A673 (cell line): ENCODE data around the gene HELZ2. TPM values are rescaled to one million over a fixed set of nuclear protein-coding genes. Genes with fewer than 3 reads are reported as not detected.

Source experiments
- Bru-seq: library from RNA; stranded (reverse); fragments of 400-500 nt; gene quantifications from one replicate; lab custom pipeline; 2021; lab: Mats Ljungman, UMichigan
- BruChase-seq, 2 experiments: library from RNA; stranded (reverse); fragments of 400-500 nt; gene quantifications; one replicate each; lab custom pipeline; 2021; lab: Mats Ljungman, UMichigan
- BruUV-seq: library from RNA; stranded (reverse); fragments of 400-500 nt; replicated peaks from 2 replicates; lab custom pipeline; 2021; lab: Mats Ljungman, UMichigan
- CTCF ChIA-PET: fragments of 300-600 bp; sonication (Branson Sonifier 250); formaldehyde crosslinking; loops from one replicate; lab custom pipeline; 2022; ENCODE audit warnings: antibody characterized with exemption; lab: Charles Lee
- POLR2A ChIA-PET: fragments of 300-600 bp; sonication (Branson Sonifier 250); formaldehyde crosslinking; loops from one replicate; lab custom pipeline; 2022; ENCODE audit warnings: antibody characterized with exemption; ENCODE audit not compliant: low non-redundant PET; lab: Charles Lee
- DNase-seq: peaks from one replicate; pipeline ENCODE4 v3.0.0-alpha.2; 2015; ENCODE audit warnings: low spot score
- H3K27ac ChIP-seq: fragments of 200-600 bp; sonication (generic); 2 replicates; pipeline ENCODE4 v1.5.1; 2016; ENCODE audit warnings: mixed run types, low read depth, mild to moderate bottlenecking, mixed read lengths, antibody characterized with exemption, low read length; ENCODE audit not compliant: poor library complexity, severe bottlenecking
- H3K27me3 ChIP-seq: fragments of 200-600 bp; sonication (generic); replicated peaks from 2 replicates; pipeline ENCODE4 v1.6.1; 2017; ENCODE audit warnings: mixed run types, low read depth, mild to moderate bottlenecking, mixed read lengths, antibody characterized with exemption, low read length; ENCODE audit not compliant: insufficient read depth, poor library complexity
- H3K36me3 ChIP-seq: fragments of 200-600 bp; sonication (generic); 2 replicates; pipeline ENCODE4 v1.6.1; 2016; ENCODE audit warnings: mixed run types, mild to moderate bottlenecking, mixed read lengths, antibody characterized with exemption, low read length; ENCODE audit not compliant: insufficient read depth, poor library complexity, severe bottlenecking
- H3K4me1 ChIP-seq: fragments of 200-600 bp; sonication (generic); 2 replicates; pipeline ENCODE4 v1.6.1; 2017; ENCODE audit warnings: mixed run types, mild to moderate bottlenecking, mixed read lengths, antibody characterized with exemption, low read length; ENCODE audit not compliant: insufficient read depth, poor library complexity, severe bottlenecking
- H3K4me3 ChIP-seq: fragments of 200-600 bp; sonication (generic); 2 replicates; pipeline ENCODE4 v1.5.1; 2016; ENCODE audit warnings: low read depth, mixed run types, mild to moderate bottlenecking, mixed read lengths, low read length; ENCODE audit not compliant: poor library complexity, severe bottlenecking
- H3K9me3 ChIP-seq: fragments of 200-600 bp; sonication (generic); 2 replicates; pipeline ENCODE4 v1.6.1; 2016; ENCODE audit warnings: mixed run types, low read depth, mild to moderate bottlenecking, mixed read lengths, antibody characterized with exemption, low read length; ENCODE audit not compliant: poor library complexity, severe bottlenecking
- EZH2 ChIP-seq: fragments of 200-600 bp; sonication (generic); IDR thresholded peaks from 2 replicates; pipeline ENCODE4 v1.6.1; 2017; ENCODE audit warnings: borderline replicate concordance, low read depth, mild to moderate bottlenecking, mixed read lengths, antibody characterized with exemption, low read length; ENCODE audit not compliant: poor library complexity, severe bottlenecking
- intact Hi-C: fragments of 100-400 bp; cut with micrococcal nuclease; formaldehyde crosslinking; loops from one replicate; pipeline ENCODE4 v1.10.0; 2022; ENCODE audit not compliant: unreplicated experiment
- long read RNA-seq: library from polyadenylated mRNA; stranded (forward); transcript quantifications from one replicate; pipeline ENCODE4 v2.0.0, GENCODE V29; 2022
- total RNA-seq: library from RNA; stranded (reverse); gene quantifications from 2 replicates; pipeline ENCODE4 v1.2.3, GENCODE V29; 2021
- TF ChIP-seq, protein P1 (sequence below): fragments of 300-800, 200-600 bp; sonication (generic); conservative IDR thresholded peaks from 2 replicates; pipeline ENCODE4 v1.5.1; 2017; ENCODE audit warnings: low read depth, mild to moderate bottlenecking, antibody characterized with exemption, low read length, moderate library complexity, mixed read lengths

The HELZ2 gene
- total RNA-seq (21.0 and 27.2 TPM in 2 replicates), Bru-seq, nascent RNA (percentile 30 among the genes with signal in this experiment), BruChase-seq, experiment 1, labeled RNA remaining after a 2-hour chase (percentile 48 among the genes with signal in this experiment), BruChase-seq, experiment 2, labeled RNA remaining after a 6-hour chase (percentile 66 among the genes with signal in this experiment)
- long read RNA-seq, partial matches to known transcripts: 0 of 2 reads
- long read RNA-seq, other reads (novel, unspliced or antisense): 0 of 2 reads

DNA sequence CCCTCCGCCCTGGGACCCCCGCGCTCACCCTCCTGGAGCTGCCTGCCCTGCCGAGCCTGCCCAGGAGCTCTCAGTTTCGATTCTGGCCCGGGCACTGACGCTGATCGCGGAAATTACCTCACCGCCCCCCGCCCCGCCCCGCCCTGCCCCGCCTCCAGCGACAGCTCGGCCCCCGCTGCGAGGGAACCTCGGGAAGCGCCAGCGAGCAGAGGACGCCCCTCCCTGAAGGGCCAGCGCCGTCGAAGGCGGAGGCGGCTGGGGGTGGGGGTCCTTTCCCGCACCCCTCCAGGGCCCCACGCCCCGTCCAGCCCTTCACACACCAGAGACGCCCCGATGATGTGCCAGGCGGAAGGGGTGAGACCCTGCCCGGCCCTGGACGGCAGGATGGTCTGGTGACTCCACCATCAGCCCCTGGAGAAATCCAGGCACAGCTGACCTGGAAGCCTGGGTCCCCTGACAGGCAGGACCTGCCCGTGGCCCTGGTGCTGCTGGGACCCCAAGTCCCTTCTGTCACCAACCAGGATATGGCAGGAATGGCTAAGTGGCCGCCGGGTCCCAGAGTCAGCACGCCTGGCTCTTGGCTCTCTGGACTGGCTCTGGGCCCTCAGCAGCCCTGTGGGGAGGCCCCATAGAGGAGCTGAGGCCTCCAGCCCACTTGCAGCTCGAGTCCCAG, at the start of gene HELZ2:
HELZ2 (minus strand) TSS at position 84 of the 673 bp plus-strand sequence. CDS start 1,854 bp downstream, outside the sequence.
- no TSS peak for BruUV-seq
- peak within 1 kb of the TSS; percentile 70 for H3K27ac ChIP-seq
- POLR2A ChIA-PET: interaction anchor here (0.5 to 0.7 kb wide), 3 partner anchors 33 to 122 kb away, joined by 3 to 4 read pairs (median 3); partner anchors contain the start of gene TNFRSF6B

GRCh38 chr20:63622732-63623131, 48.7 kb upstream of the HELZ2 start:
- no TSS peak for BruUV-seq
- no peak for TF ChIP-seq EZH2
- TF ChIP-seq, protein P1, sequence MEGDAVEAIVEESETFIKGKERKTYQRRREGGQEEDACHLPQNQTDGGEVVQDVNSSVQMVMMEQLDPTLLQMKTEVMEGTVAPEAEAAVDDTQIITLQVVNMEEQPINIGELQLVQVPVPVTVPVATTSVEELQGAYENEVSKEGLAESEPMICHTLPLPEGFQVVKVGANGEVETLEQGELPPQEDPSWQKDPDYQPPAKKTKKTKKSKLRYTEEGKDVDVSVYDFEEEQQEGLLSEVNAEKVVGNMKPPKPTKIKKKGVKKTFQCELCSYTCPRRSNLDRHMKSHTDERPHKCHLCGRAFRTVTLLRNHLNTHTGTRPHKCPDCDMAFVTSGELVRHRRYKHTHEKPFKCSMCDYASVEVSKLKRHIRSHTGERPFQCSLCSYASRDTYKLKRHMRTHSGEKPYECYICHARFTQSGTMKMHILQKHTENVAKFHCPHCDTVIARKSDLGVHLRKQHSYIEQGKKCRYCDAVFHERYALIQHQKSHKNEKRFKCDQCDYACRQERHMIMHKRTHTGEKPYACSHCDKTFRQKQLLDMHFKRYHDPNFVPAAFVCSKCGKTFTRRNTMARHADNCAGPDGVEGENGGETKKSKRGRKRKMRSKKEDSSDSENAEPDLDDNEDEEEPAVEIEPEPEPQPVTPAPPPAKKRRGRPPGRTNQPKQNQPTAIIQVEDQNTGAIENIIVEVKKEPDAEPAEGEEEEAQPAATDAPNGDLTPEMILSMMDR: no peak
- intact Hi-C loops: no loop called here
- no peak for DNase-seq
- H3K36me3 ChIP-seq: no peaks in the 10 kb centered on the region
- no peak overlapping the region for H3K4me3 ChIP-seq
- no peak overlapping the region for H3K27ac ChIP-seq
- POLR2A ChIA-PET: interaction anchor here (0.7 kb wide), 1 partner anchor 49 kb away, joined by 3 read pairs; the partner anchor contains the start of gene HELZ2
- H3K4me1 ChIP-seq: peaks cover 8% of the 10 kb centered on the region
- no peaks in the 10 kb centered on the region for H3K9me3 ChIP-seq
- CTCF ChIA-PET: no interaction called here
- H3K27me3 ChIP-seq: no peaks in the 10 kb centered on the region

More for the DNA sequence above, at the start of gene HELZ2:
- CTCF ChIA-PET: interaction anchor here (1.0 kb wide), 1 partner anchor 36 kb away, joined by 3 read pairs; no protein-coding TSS in a partner anchor
- intact Hi-C loops: no loop called here
- DNase-seq: peak; percentile 84
- TF ChIP-seq, protein P1: no peak
- no peak for TF ChIP-seq EZH2
- no peaks in the 10 kb centered on the region for H3K27me3 ChIP-seq
- no peaks in the 10 kb centered on the region for H3K9me3 ChIP-seq
- peaks cover 5% of the 10 kb centered on the region for H3K4me1 ChIP-seq
- no peaks in the 10 kb centered on the region for H3K36me3 ChIP-seq
- H3K4me3 ChIP-seq: peak within 1 kb of the TSS; percentile 68

DNA sequence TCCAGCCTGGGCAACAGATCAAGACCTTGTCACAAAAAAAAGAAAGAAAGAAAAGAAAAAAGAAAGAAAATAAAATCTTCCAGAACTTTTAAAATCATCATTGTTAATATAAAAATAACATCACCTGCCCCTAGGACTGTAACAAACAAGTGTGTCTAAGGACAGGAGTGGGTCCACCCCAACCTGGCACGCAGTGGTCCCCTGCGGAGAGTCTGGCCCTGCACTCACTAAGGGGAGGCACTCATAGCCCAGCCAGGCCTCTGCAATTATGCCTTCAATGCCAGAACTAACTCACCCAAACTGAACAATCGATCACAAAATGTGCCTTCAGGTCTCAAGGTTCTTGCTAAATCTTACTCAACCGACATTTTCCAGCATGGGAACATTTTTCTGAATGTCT, 48.1 kb upstream of the HELZ2 start:
- TF ChIP-seq, protein P1: no peak
- TF ChIP-seq EZH2: no peak
- ChIA-PET CTCF (no interaction called here), POLR2A (interaction anchor here (0.5 to 0.7 kb wide), 2 partner anchors 48 to 240 kb away, joined by 3 read pairs; partner anchors contain the start of gene HELZ2)
- Histone ChIP-seq H3K27ac (no peak overlapping the region), H3K4me3 (no peak overlapping the region), H3K9me3 (no peaks in the 10 kb centered on the region), H3K36me3 (no peaks in the 10 kb centered on the region), H3K4me1 (peaks cover 8% of the 10 kb centered on the region), H3K27me3 (no peaks in the 10 kb centered on the region)
- BruUV-seq: no TSS peak
- intact Hi-C loops: no loop called here
- no peak for DNase-seq
